ENCODE data around the gene PPP1R13L.

Gene PPP1R13L

GRCh38 chr19:45364696-45365095, 40.2 kb downstream of the PPP1R13L start:
- no peak for DNase-seq (ENCODE audit: low read depth)

- no peak for DNase-seq (ENCODE audit: low read depth)
Measured at GRCh38 chr19:45363861-45364459, 40.9 kb downstream of the PPP1R13L start.

GRCh38 chr19:45362291-45362690, 42.6 kb downstream of the PPP1R13L start:
- no peak for DNase-seq (ENCODE audit: low read depth)

GRCh38 chr19:45361608-45362007, 43.3 kb downstream of the PPP1R13L start:
- DNase-seq (ENCODE audit: low read depth): no peak

- no peak for DNase-seq (ENCODE audit: low read depth)
Measured at GRCh38 chr19:45358213-45358792, 46.6 kb downstream of the PPP1R13L start.

GRCh38 chr19:45357445-45357783, 47.5 kb downstream of the PPP1R13L start:
- no peak for DNase-seq (ENCODE audit: low read depth)

GRCh38 chr19:45356760-45357444, 48.0 kb downstream of the PPP1R13L start:
- no peak for DNase-seq (ENCODE audit: low read depth)

- no peak for DNase-seq (ENCODE audit: low read depth)
Measured at GRCh38 chr19:45355910-45356309, 49.0 kb downstream of the PPP1R13L start.

GRCh38 chr19:45355402-45355801, 49.5 kb downstream of the PPP1R13L start:
- no peak for DNase-seq (ENCODE audit: low read depth)

- DNase-seq (ENCODE audit: low read depth): no peak
Measured at GRCh38 chr19:45354241-45354842, 50.5 kb downstream of the PPP1R13L start.

- DNase-seq (ENCODE audit: low read depth): no peak
Measured at GRCh38 chr19:45352914-45353796, 51.7 kb downstream of the PPP1R13L start.

GRCh38 chr19:45352471-45352870, 52.4 kb downstream of the PPP1R13L start:
- no peak for DNase-seq (ENCODE audit: low read depth)

GRCh38 chr19:45352062-45352461, 52.8 kb downstream of the PPP1R13L start:
- no peak for DNase-seq (ENCODE audit: low read depth)

GRCh38 chr19:45351401-45351952, 53.4 kb downstream of the PPP1R13L start:
- no peak for DNase-seq (ENCODE audit: low read depth)

GRCh38 chr19:45350477-45351058, 54.3 kb downstream of the PPP1R13L start:
- no peak for DNase-seq (ENCODE audit: low read depth)

GRCh38 chr19:45349430-45349941, 55.4 kb downstream of the PPP1R13L start:
- no peak for DNase-seq (ENCODE audit: low read depth)

- DNase-seq (ENCODE audit: low read depth): no peak
Measured at GRCh38 chr19:45349126-45349415, 55.8 kb downstream of the PPP1R13L start.

- DNase-seq (ENCODE audit: low read depth): no peak
Measured at GRCh38 chr19:45348367-45349125, 56.3 kb downstream of the PPP1R13L start.

- DNase-seq (ENCODE audit: low read depth): no peak
Measured at GRCh38 chr19:45347570-45348366, 57.1 kb downstream of the PPP1R13L start.

- DNase-seq (ENCODE audit: low read depth): no peak
Measured at GRCh38 chr19:45346449-45346848, 58.4 kb downstream of the PPP1R13L start.
